H1 (cell line): Measurements from ENCODE around the gene CST9L. TPM values are rescaled to one million over a fixed set of nuclear protein-coding genes. Genes with fewer than 3 reads are reported as not detected.

Experiments
- CTCF ChIA-PET: fragments of 300-600 bp; sonication (Branson Sonifier 250); formaldehyde crosslinking; loops from one replicate; lab custom pipeline; 2021; ENCODE audit not compliant: partially characterized antibody; lab: Charles Lee
- POLR2A ChIA-PET: fragments of 300-600 bp; sonication (Branson Sonifier 250); formaldehyde crosslinking; loops from one replicate; lab custom pipeline; 2021; ENCODE audit warnings: inconsistent platforms; ENCODE audit not compliant: partially characterized antibody; lab: Charles Lee
- DNase-seq, 2 experiments: peaks; one replicate each; pipeline versions ENCODE4 v3.0.0 to v3.0.0-alpha.2; 2010 to 2022; ENCODE audit warnings: low spot score in 2 of 2, low read depth in 1 of 2, mixed read lengths in 1 of 2
- FAIRE-seq: peaks from 2 replicates; lab custom pipeline; 2011; peaks lifted over from hg19 to GRCh38; lab: Jason Lieb, UNC
- H2AFZ ChIP-seq: 2 replicates; pipeline ENCODE4 v1.8.1; 2012; ENCODE audit warnings: low read length, inconsistent platforms
- H2AK5ac ChIP-seq: 2 replicates; pipeline ENCODE4 v1.6.1; 2013; ENCODE audit warnings: low read depth, low read length
- H2BK120ac ChIP-seq: replicated peaks from 2 replicates; pipeline ENCODE3; 2013; ENCODE audit warnings: low read depth, low read length, inconsistent platforms
- H2BK12ac ChIP-seq: 2 replicates; pipeline ENCODE4 v1.6.1; 2013; ENCODE audit warnings: low read depth, low read length
- H2BK15ac ChIP-seq: 2 replicates; pipeline ENCODE4 v1.6.1; 2013; ENCODE audit warnings: low read length
- H2BK20ac ChIP-seq: 2 replicates; pipeline ENCODE4 v1.6.1; 2013; ENCODE audit warnings: low read length
- H2BK5ac ChIP-seq: 2 replicates; pipeline ENCODE4 v1.6.1; 2013; ENCODE audit warnings: low read depth, low read length
- H3K14ac ChIP-seq: 2 replicates; pipeline ENCODE4 v1.6.1; 2013; ENCODE audit warnings: inconsistent platforms; ENCODE audit not compliant: insufficient read length
- H3K18ac ChIP-seq: 2 replicates; pipeline ENCODE4 v1.6.1; 2013; ENCODE audit warnings: low read length; ENCODE audit errors: extremely low read depth
- H3K23ac ChIP-seq: 2 replicates; pipeline ENCODE4 v1.6.1; 2013; ENCODE audit warnings: inconsistent platforms; ENCODE audit not compliant: insufficient read length
- H3K23me2 ChIP-seq: 2 replicates; pipeline ENCODE4 v1.6.1; 2013; ENCODE audit warnings: low read depth, low read length
- H3K27ac ChIP-seq: 2 replicates; pipeline ENCODE4 v1.6.1; 2011; ENCODE audit warnings: low read depth, low read length, inconsistent platforms
- H3K27me3 ChIP-seq, 4 experiments: replicated peaks in 1 of 4; 1 replicate in 1 of 4; 2 replicates in 3 of 4; pipeline versions ENCODE4 v1.6.1 to v1.8.1; 2011 to 2013; ENCODE audit warnings: low read length in 3 of 4, mild to moderate bottlenecking in 3 of 4, inconsistent platforms in 2 of 4, mixed read lengths in 2 of 4, moderate library complexity in 1 of 4; ENCODE audit not compliant: control insufficient read depth in 3 of 4, insufficient read depth in 3 of 4; ENCODE audit errors: extremely low read depth in 1 of 4
- H3K36me3 ChIP-seq, 4 experiments: 2 replicates each; pipeline versions ENCODE4 v1.6.1 to v1.8.1; 2011 to 2013; ENCODE audit warnings: mild to moderate bottlenecking in 4 of 4, low read length in 3 of 4, moderate library complexity in 2 of 4, control low read depth in 1 of 4, inconsistent platforms in 1 of 4; ENCODE audit not compliant: insufficient read depth in 4 of 4, control insufficient read depth in 2 of 4
- H3K4ac ChIP-seq: replicated peaks from 2 replicates; pipeline ENCODE3; 2013; ENCODE audit warnings: low read length, low read depth, mixed read lengths, inconsistent platforms; ENCODE audit not compliant: insufficient read length
- H3K4me1 ChIP-seq, 4 experiments: replicated peaks in 1 of 4; 1 replicate in 1 of 4; 2 replicates in 3 of 4; pipeline versions ENCODE4 v1.6.1 to v1.8.1; 2011 to 2013; ENCODE audit warnings: low read length in 3 of 4, inconsistent platforms in 2 of 4, mixed read lengths in 1 of 4; ENCODE audit not compliant: insufficient read depth in 4 of 4, control insufficient read depth in 3 of 4
- H3K4me2 ChIP-seq, 2 experiments: 2 replicates each; pipeline versions ENCODE4 v1.6.1 to v1.8.1; 2011 to 2013; ENCODE audit warnings: low read depth in 2 of 2, low read length in 2 of 2, control low read depth in 1 of 2, inconsistent platforms in 1 of 2, mild to moderate bottlenecking in 1 of 2; ENCODE audit not compliant: insufficient read depth in 1 of 2
- H3K4me3 ChIP-seq, 4 experiments: fragments of 200-600, 300-600 bp in 1 of 4; sonication (generic), shearing (Covaris generic), sonication (Bioruptor Twin) in 1 of 4; 2 replicates each; pipeline versions ENCODE4 v1.5.1 to v1.8.1; 2011 to 2016; ENCODE audit warnings: low read length in 4 of 4, low read depth in 3 of 4, control low read depth in 2 of 4, inconsistent platforms in 2 of 4, mild to moderate bottlenecking in 2 of 4, mixed read lengths in 1 of 4, moderate library complexity in 1 of 4; ENCODE audit not compliant: insufficient read depth in 2 of 4; ENCODE audit errors: extremely low read depth in 1 of 4
- H3K56ac ChIP-seq: replicated peaks from 2 replicates; pipeline ENCODE3; 2013; ENCODE audit warnings: low read depth, mild to moderate bottlenecking, mixed read lengths, low read length, inconsistent platforms; ENCODE audit not compliant: insufficient read length
- H3K79me1 ChIP-seq: 2 replicates; pipeline ENCODE4 v1.6.1; 2013; ENCODE audit warnings: low read depth, low read length, control low read depth
- H3K79me2 ChIP-seq, 2 experiments: 2 replicates each; pipeline versions ENCODE4 v1.6.1 to v1.8.1; 2012 to 2013; ENCODE audit warnings: low read length in 2 of 2, mild to moderate bottlenecking in 2 of 2, inconsistent platforms in 1 of 2; ENCODE audit not compliant: insufficient read depth in 2 of 2, control insufficient read depth in 1 of 2
- H3K9ac ChIP-seq, 4 experiments: replicated peaks in 1 of 4; 1 replicate in 1 of 4; 2 replicates in 3 of 4; pipeline versions ENCODE4 v1.6.1 to v1.8.1; 2011 to 2013; ENCODE audit warnings: low read depth in 3 of 4, low read length in 3 of 4, control low read depth in 2 of 4, mild to moderate bottlenecking in 2 of 4, moderate library complexity in 2 of 4, inconsistent platforms in 1 of 4; ENCODE audit errors: extremely low read depth in 1 of 4
- H3K9me3 ChIP-seq, 2 experiments: 2 replicates each; pipeline versions ENCODE4 v1.6.1 to v1.8.1; 2012 to 2013; ENCODE audit warnings: mild to moderate bottlenecking in 2 of 2, moderate library complexity in 2 of 2, control low read depth in 1 of 2, inconsistent platforms in 1 of 2, low read depth in 1 of 2, low read length in 1 of 2, mixed read lengths in 1 of 2; ENCODE audit not compliant: insufficient read depth in 2 of 2
- H4K20me1 ChIP-seq, 2 experiments: replicated peaks in 1 of 2; 2 replicates each; pipeline versions ENCODE3 to v1.8.1; 2011 to 2013; ENCODE audit warnings: inconsistent platforms in 2 of 2, low read length in 2 of 2, mild to moderate bottlenecking in 1 of 2; ENCODE audit not compliant: insufficient read depth in 2 of 2, control insufficient read depth in 1 of 2
- H4K5ac ChIP-seq: 2 replicates; pipeline ENCODE4 v1.6.1; 2013; ENCODE audit warnings: low read length, low read depth, mixed read lengths, inconsistent platforms; ENCODE audit not compliant: insufficient read length
- H4K8ac ChIP-seq: 2 replicates; pipeline ENCODE4 v1.8.0; 2013; ENCODE audit warnings: mild to moderate bottlenecking, moderate library complexity, low read length, inconsistent platforms; ENCODE audit not compliant: insufficient read depth; ENCODE audit errors: extremely low read depth
- H4K91ac ChIP-seq: replicated peaks from 2 replicates; pipeline ENCODE3; 2013; ENCODE audit warnings: low read length, mixed read lengths, inconsistent platforms; ENCODE audit not compliant: insufficient read length
- NANOG ChIP-seq: IDR thresholded peaks from 2 replicates; pipeline ENCODE4 v1.6.1; 2011; ENCODE audit warnings: low read length, low read depth, mild to moderate bottlenecking, inconsistent platforms; ENCODE audit not compliant: insufficient read depth, poor library complexity, severe bottlenecking
- POLR2A ChIP-seq, 2 experiments: IDR thresholded peaks; 1 replicate in 1 of 2; 2 replicates in 1 of 2; pipeline ENCODE4 v1.6.1; 2011; ENCODE audit warnings: low read depth in 2 of 2, low read length in 2 of 2, mild to moderate bottlenecking in 2 of 2; ENCODE audit errors: control extremely low read depth in 1 of 2
- RAD21 ChIP-seq, 2 experiments: IDR thresholded peaks in 1 of 2; conservative IDR thresholded peaks in 1 of 2; 2 replicates each; pipeline ENCODE4 v1.6.1; 2011; ENCODE audit warnings: low read depth in 2 of 2, low read length in 2 of 2, improper control_type of control experiment in 1 of 2, inconsistent platforms in 1 of 2, mild to moderate bottlenecking in 1 of 2, moderate library complexity in 1 of 2
- RXRA ChIP-seq: IDR thresholded peaks from 2 replicates; pipeline ENCODE4 v1.6.1; 2011; ENCODE audit warnings: low read depth, mild to moderate bottlenecking, low read length, moderate library complexity; ENCODE audit not compliant: insufficient read depth
- TEAD4 ChIP-seq: IDR thresholded peaks from 2 replicates; pipeline ENCODE4 v1.6.1; 2012; ENCODE audit warnings: low read depth, low read length, inconsistent platforms, mixed read lengths
- WGBS, 2 experiments: shearing (Covaris generic) in 1 of 2; methylation state at CpG; one replicate each; pipeline versions ENCODE4 v1.1.6 to v1.1.7; 2013 to 2015; ENCODE audit warnings: low lambda C conversion rate in 2 of 2, mixed read lengths in 2 of 2, inconsistent platforms in 1 of 2, low coverage in 1 of 2, missing lambda C conversion rate in 1 of 2; ENCODE audit not compliant: insufficient replicate concordance in 2 of 2, insufficient coverage in 1 of 2, insufficient read length in 1 of 2; ENCODE audit errors: extremely low coverage in 1 of 2, missing lambda C conversion rate in 1 of 2; 5-methylcytosine and 5-hydroxymethylcytosine counted together
- polyA plus RNA-seq, 7 experiments: library from polyadenylated mRNA; depleted of rRNA in 3 of 7; stranded (reverse) in 5 of 7; unstranded in 2 of 7; fragments of >200 nt in 5 of 7; fragments of 200-250 nt in 2 of 7; gene quantifications; 1 replicate in 5 of 7; 2 replicates in 1 of 7; 4 replicates in 1 of 7; pipeline versions ENCODE4 v1.2.1 to v1.2.3, GENCODE V29; 2011 to 2013; ENCODE audit warnings: missing spikeins in 2 of 7, mixed read lengths in 2 of 7
- total RNA-seq: library from RNA; stranded (reverse); fragmentation: NEBNext Ultra II Directional; extraction: Animal tissue kit (Norgen Biotek cat#: 25700); gene quantifications from 2 replicates; pipeline ENCODE4 v1.2.1, GENCODE V29; 2021
- TF ChIP-seq, protein P1 (sequence below), 3 experiments: IDR thresholded peaks; 1 replicate in 2 of 3; 2 replicates in 1 of 3; pipeline versions ENCODE4 v1.5.1 to v1.6.1; 2011; ENCODE audit warnings: low read length in 3 of 3, mild to moderate bottlenecking in 3 of 3, inconsistent platforms in 2 of 3, low read depth in 1 of 3, moderate library complexity in 1 of 3; ENCODE audit not compliant: insufficient read depth in 1 of 3; ENCODE audit errors: control extremely low read depth in 1 of 3

Gene CST9L
- total and polyA plus RNA-seq, 2 of the 8 experiments (the other 6 are each of a cell fraction or from before 2014, with no cell fraction given), result not detected

DNA sequence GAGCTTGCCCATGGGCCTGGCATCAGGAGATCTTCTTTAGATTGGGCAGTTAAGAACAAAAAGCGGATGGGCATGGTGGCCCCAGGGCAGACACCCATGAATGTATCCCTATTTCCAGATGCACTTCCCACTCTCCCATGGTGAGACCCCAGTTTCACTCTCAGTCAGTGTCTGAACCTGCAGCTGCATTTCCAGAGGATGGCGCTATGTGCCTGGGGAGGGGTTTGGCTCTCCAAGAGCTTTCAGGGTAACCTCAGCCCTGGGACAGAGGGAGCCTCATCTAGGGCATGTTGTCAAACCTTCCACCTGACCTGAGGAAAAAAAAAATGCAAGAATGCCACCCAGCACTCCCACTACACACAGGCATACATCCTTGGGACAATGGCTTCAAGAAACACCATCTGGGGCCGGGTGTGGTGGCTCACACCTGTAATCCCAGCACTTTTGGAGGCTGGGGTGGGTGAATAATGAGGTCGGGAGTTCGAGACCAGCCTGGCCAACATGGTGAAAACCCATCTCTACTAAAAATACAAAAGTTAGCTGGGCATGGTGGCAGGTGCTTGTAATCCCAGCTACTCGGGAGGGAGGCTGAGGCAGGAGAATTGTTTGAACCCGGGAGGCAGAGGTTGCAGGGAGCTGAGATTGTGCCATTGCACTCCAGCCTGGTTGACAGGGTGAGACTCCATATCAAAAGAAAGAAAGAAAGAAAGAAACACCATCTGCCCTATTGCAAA, 1.9 kb downstream of the CST9L start:
- H2BK5ac ChIP-seq, result no peak overlapping the region
- no peaks in the 10 kb centered on the region for H3K27me3 ChIP-seq
- H3K18ac ChIP-seq, result no peak overlapping the region
- H4K8ac ChIP-seq, result no peak overlapping the region
- H2BK120ac ChIP-seq, result no peak overlapping the region
- H3K14ac ChIP-seq, result no peak overlapping the region
- H3K56ac ChIP-seq, result no peak overlapping the region
- H3K23me2 ChIP-seq, result no peaks in the 10 kb centered on the region
- no peak overlapping the region for H3K4me3 ChIP-seq
- peaks cover 11 to 12% of the 10 kb centered on the region in 2 experiments for H3K9me3 ChIP-seq
- 80% methylated on average over 7 of the region's 7 CpGs; no CpG with 5 or more reads in 1 of the 2 experiments for whole genome bisulfite sequencing, 2 experiments
- no peak overlapping the region for H2BK20ac ChIP-seq
- no peak overlapping the region for H2AFZ ChIP-seq
- no peak overlapping the region for H3K9ac ChIP-seq
- no peak overlapping the region for H3K27ac ChIP-seq
- no peak overlapping the region for H2AK5ac ChIP-seq
- H2BK15ac ChIP-seq, result no peak overlapping the region
- FAIRE-seq (no peak), DNase-seq (no peak)
- H3K4me2 ChIP-seq, result no peak overlapping the region
- H3K79me2 ChIP-seq, result no peaks in the 10 kb centered on the region
- TF ChIP-seq RXRA (no peak), POLR2A (IDR thresholded peaks at IDR 0.05; ENCODE audit: control extremely low read depth in 1 of 2, low read depth in 2 of 2, low read length in 2 of 2) (no peak), TEAD4 (no peak), NANOG (no peak), RAD21 (IDR thresholded peaks at IDR 0.05 in 1 of 2, conservative IDR thresholded peaks at IDR 0.05 in 1 of 2; ENCODE audit: low read depth in 2 of 2, low read length in 2 of 2) (peak; percentile 47 to 68)
- TF ChIP-seq, protein P1, sequence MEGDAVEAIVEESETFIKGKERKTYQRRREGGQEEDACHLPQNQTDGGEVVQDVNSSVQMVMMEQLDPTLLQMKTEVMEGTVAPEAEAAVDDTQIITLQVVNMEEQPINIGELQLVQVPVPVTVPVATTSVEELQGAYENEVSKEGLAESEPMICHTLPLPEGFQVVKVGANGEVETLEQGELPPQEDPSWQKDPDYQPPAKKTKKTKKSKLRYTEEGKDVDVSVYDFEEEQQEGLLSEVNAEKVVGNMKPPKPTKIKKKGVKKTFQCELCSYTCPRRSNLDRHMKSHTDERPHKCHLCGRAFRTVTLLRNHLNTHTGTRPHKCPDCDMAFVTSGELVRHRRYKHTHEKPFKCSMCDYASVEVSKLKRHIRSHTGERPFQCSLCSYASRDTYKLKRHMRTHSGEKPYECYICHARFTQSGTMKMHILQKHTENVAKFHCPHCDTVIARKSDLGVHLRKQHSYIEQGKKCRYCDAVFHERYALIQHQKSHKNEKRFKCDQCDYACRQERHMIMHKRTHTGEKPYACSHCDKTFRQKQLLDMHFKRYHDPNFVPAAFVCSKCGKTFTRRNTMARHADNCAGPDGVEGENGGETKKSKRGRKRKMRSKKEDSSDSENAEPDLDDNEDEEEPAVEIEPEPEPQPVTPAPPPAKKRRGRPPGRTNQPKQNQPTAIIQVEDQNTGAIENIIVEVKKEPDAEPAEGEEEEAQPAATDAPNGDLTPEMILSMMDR (IDR thresholded peaks at IDR 0.05; ENCODE audit: control extremely low read depth in 1 of 3, insufficient read depth in 1 of 3, low read depth in 1 of 3, low read length in 3 of 3), result peak; percentile 23 to 34 (median 30)
- ChIA-PET CTCF (interaction anchor here (0.7 to 5.4 kb wide), 10 partner anchors 10 to 476 kb away, joined by 3 to 32 read pairs (median 5); no protein-coding TSS in a partner anchor), POLR2A (interaction anchor here (0.6 kb wide), 1 partner anchor 902 kb away, joined by 3 read pairs; no protein-coding TSS in a partner anchor)
- H3K23ac ChIP-seq, result no peak overlapping the region
- no peak overlapping the region for H4K91ac ChIP-seq
- no peaks in the 10 kb centered on the region for H3K36me3 ChIP-seq
- H4K20me1 ChIP-seq, result no peaks in the 10 kb centered on the region
- H2BK12ac ChIP-seq, result no peak overlapping the region
- no peaks in the 10 kb centered on the region; a peak in 1 of 7 replicates for H3K4me1 ChIP-seq
- peak overlapping the region; percentile 60 for H3K4ac ChIP-seq
- no peaks in the 10 kb centered on the region for H3K79me1 ChIP-seq
- H4K5ac ChIP-seq, result no peak overlapping the region
